GM12864 (cell line): ENCODE results near the gene ERGIC3.

Experiments
- DNase-seq: peaks from one replicate; pipeline ENCODE4 v3.0.0-alpha.2; 2011; ENCODE audit warnings: low read depth
- H3K4me3 ChIP-seq: 2 replicates; pipeline ENCODE4 v1.5.1; 2011; ENCODE audit warnings: mild to moderate bottlenecking, low read depth, low read length, control low read depth
- CTCF ChIP-seq: IDR thresholded peaks from 2 replicates; pipeline ENCODE4 v1.5.1; 2011; ENCODE audit warnings: low read depth, mild to moderate bottlenecking, moderate library complexity, low read length, control low read depth, inconsistent platforms; ENCODE audit errors: missing control alignments

The ERGIC3 gene

DNA sequence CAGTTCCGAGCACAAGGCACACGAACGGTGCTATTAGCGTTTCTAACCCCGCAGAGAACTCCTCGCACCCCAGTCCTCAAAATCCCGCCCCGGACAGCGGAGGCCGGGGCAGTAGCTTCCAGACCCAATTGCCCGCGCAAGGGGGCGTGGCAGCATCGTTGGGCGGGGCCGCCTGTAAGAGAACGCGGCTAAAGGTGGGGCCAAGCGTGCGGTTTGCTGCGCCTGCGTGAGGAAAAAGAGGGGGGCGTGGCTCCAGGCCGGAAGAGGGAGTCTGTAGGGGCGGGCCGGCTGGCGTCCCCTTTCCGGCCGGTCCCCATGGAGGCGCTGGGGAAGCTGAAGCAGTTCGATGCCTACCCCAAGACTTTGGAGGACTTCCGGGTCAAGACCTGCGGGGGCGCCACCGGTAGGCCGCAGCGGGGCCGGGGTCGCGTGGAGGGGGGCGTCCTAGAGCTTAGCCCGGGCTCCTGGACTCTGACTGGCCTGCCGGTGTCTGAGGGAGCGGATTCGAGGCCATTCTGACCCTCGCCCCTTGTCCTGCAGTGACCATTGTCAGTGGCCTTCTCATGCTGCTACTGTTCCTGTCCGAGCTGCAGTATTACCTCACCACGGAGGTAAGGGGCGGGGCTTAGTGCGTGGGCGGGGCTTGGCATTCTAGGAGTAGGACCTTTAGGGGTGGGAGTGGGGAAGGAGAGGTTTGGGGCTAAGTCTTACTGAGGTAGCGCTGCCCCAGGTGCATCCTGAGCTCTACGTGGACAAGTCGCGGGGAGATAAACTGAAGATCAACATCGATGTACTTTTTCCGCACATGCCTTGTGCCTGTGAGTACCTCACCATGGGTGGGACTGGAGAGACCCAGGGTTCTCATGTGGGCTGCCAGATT, at the start of gene ERGIC3:
Gene ERGIC3, plus strand, starts transcription at position 296 of the 880 bp plus-strand sequence. Its CDS starts 20 bp downstream, at position 316.
- peak; percentile 81 for DNase-seq
- H3K4me3 ChIP-seq, result peak within 1 kb of the TSS; percentile 75
- no peak for TF ChIP-seq CTCF

DNA sequence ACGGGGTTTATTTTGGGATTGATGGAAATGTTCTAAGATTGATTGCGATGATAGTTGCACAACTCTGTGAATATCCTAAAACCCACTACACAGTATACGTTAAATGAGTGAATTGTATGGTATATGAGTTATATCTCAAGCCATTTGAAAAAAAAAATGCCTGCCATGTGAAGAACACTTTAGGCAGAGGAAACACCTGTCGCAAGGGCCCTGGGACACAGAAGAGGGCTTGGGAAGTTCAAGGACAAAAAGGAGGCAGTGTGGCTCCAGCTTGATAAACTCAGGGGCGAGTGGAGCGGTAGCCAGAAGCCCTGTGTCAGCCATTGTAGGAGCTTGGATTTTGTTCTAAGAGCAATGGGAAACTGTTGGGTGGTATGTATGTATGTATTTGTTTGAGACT, 49.5 kb upstream of the ERGIC3 start:
- no peak overlapping the region; the same call in 1 of the 2 replicates for H3K4me3 ChIP-seq
- no peak for TF ChIP-seq CTCF
- DNase-seq, result no peak

DNA sequence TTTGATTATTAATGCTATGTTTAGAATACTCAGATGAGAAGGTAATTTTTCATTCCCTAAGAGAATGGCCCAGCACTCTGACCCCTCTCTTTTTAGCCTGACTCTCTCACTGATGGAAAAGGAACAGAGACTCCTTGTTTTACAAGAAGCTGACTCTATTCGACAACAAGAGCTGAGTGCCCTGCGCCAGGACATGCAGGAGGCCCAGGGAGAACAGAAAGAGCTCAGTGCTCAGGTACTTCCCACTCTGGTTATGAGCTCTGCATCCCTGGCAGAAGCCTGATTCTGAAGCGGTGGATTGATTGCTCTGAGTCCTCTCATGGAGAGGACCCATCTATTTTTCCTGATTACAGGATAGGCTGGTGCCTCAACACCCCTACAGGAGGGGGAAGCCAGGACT, 45.4 kb upstream of the ERGIC3 start:
- no peak for DNase-seq
- H3K4me3 ChIP-seq, result no peak overlapping the region
- TF ChIP-seq CTCF, result no peak

GRCh38 chr20:35497320-35497719, 44.6 kb upstream of the ERGIC3 start:
- H3K4me3 ChIP-seq, result no peak overlapping the region
- no peak for TF ChIP-seq CTCF
- no peak for DNase-seq

GRCh38 chr20:35497780-35498189, 44.1 kb upstream of the ERGIC3 start:
- TF ChIP-seq CTCF, result no peak
- no peak for DNase-seq
- no peak overlapping the region for H3K4me3 ChIP-seq

- DNase-seq, result no peak
- no peak for TF ChIP-seq CTCF
- no peak overlapping the region for H3K4me3 ChIP-seq
These were observed 42.6 kb upstream of the ERGIC3 start for GRCh38 chr20:35499271-35499670.

DNA sequence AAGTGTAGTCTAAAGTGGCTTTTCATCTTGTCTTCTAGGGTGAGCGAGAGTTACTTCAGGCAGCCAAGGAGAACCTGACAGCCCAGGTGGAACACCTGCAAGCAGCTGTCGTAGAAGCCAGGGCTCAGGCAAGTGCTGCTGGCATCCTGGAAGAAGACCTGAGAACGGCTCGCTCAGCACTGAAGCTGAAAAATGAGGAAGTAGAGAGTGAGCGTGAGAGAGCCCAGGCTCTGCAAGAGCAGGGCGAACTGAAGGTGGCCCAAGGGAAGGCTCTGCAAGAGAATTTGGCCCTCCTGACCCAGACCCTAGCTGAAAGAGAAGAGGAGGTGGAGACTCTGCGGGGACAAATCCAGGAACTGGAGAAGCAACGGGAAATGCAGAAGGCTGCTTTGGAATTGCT, 39.5 kb upstream of the ERGIC3 start:
- H3K4me3 ChIP-seq, result no peak overlapping the region
- DNase-seq, result peak; percentile 66
- no peak for TF ChIP-seq CTCF
